Ovary (tissue), 9 donors: ENCODE results near the gene GRID1. TPM values are rescaled to one million over a fixed set of nuclear protein-coding genes. Genes with fewer than 3 reads are reported as not detected.

Experiments used
- DNase-seq, 5 donors: peaks; one replicate each; pipeline ENCODE4 v3.0.0-alpha.2; 2019 to 2020
- H3K27ac ChIP-seq, 2 donors: fragments of 200-600 bp; one replicate each; pipeline versions ENCODE4 v1.5.1 to v1.8.0; 2019 to 2022
- H3K27me3 ChIP-seq: fragments of 200-600 bp; one replicate; pipeline ENCODE4 v1.8.0; 2022
- H3K36me3 ChIP-seq: fragments of 200-600 bp; sonication (generic); one replicate; pipeline ENCODE4 v1.5.1; 2019
- H3K4me1 ChIP-seq: one replicate; pipeline ENCODE4 v1.8.1; 2013; ENCODE audit warnings: mild to moderate bottlenecking, moderate library complexity; ENCODE audit not compliant: insufficient read depth
- H3K4me3 ChIP-seq: fragments of 200-600 bp; sonication (generic); one replicate; pipeline ENCODE4 v1.5.1; 2017
- H3K9me3 ChIP-seq, 2 donors: fragments of 200-600 bp in 1 of 2; sonication (generic) in 1 of 2; one replicate each; pipeline versions ENCODE4 v1.5.1 to v1.8.1; 2013 to 2019; ENCODE audit warnings: mild to moderate bottlenecking in 1 of 2, moderate library complexity in 1 of 2
- EP300 ChIP-seq: sonication (generic); formaldehyde crosslinking; IDR thresholded peaks from one replicate; pipeline ENCODE4 v1.6.1; 2017; ENCODE audit warnings: antibody characterized with exemption
- POLR2A ChIP-seq: fragments of 450-650 bp; IDR thresholded peaks from one replicate; pipeline ENCODE4 v1.6.1; 2017; ENCODE audit warnings: antibody characterized with exemption, mild to moderate bottlenecking, moderate library complexity
- WGBS, 3 donors: extraction: QIAGEN DNeasy Blood & Tissue Kit in 1 of 3; methylation state at CpG; one replicate each; pipeline versions ENCODE4 v1.1.5 to v1.1.7; 2013 to 2017; 5-methylcytosine and 5-hydroxymethylcytosine counted together
- intact Hi-C, 4 donors: fragments of 100-400 bp; cut with DNase I; formaldehyde crosslinking; loops; one replicate each; pipeline versions ENCODE4 v1.11.0 to v1.15.1; 2022 to 2023
- polyA plus RNA-seq, 2 donors: library from polyadenylated mRNA; stranded (reverse); fragments of 200-250 nt in 1 of 2; fragments of 350-450 nt in 1 of 2; fragmentation: Illumina TruSeq in 1 of 2; extraction: RNeasy Lipid Tissue Mini Kit (QIAGEN cat#74804) in 1 of 2; gene quantifications; one replicate each; pipeline ENCODE4 v1.2.3, GENCODE V29; 2013 to 2014
- total RNA-seq, 7 donors: library from RNA; depleted of rRNA in 2 of 7; stranded (reverse); fragments of >200 nt in 2 of 7; fragmentation: NEBNext Ultra II Directional in 3 of 7; extraction: Animal tissue kit (Norgen Biotek cat#: 25700) in 3 of 7; gene quantifications; one replicate each; pipeline versions ENCODE4 v1.1.0 to v1.2.4, GENCODE V29; 2016 to 2023
- TF ChIP-seq, protein P1 (sequence below), 3 donors: fragments of 450-650 bp in 2 of 3; fragments of 200-600 bp in 1 of 3; IDR thresholded peaks; one replicate each; pipeline versions ENCODE4 v1.5.1 to v1.8.0; 2016 to 2022; ENCODE audit warnings: antibody characterized with exemption in 3 of 3, mild to moderate bottlenecking in 1 of 3
- donor health status: DM: no; HTN: no; CAD: no; lungs with moderate emphysema.
- donor health status: DM: no; HTN: no; CAD: no.
- donor health status: Bipolar disorder and iron deficiency.
- donor health status: DM: yes; HTN: yes; CAD: no.
- donor health status: DM: no; HTN: no; CAD: no.
- donor health status: DM: yes; HTN: yes; CAD: no.

GRID1 gene
- total and polyA plus RNA-seq, 9 donors: 0.57 to 6.2 (median 1.8) TPM

DNA sequence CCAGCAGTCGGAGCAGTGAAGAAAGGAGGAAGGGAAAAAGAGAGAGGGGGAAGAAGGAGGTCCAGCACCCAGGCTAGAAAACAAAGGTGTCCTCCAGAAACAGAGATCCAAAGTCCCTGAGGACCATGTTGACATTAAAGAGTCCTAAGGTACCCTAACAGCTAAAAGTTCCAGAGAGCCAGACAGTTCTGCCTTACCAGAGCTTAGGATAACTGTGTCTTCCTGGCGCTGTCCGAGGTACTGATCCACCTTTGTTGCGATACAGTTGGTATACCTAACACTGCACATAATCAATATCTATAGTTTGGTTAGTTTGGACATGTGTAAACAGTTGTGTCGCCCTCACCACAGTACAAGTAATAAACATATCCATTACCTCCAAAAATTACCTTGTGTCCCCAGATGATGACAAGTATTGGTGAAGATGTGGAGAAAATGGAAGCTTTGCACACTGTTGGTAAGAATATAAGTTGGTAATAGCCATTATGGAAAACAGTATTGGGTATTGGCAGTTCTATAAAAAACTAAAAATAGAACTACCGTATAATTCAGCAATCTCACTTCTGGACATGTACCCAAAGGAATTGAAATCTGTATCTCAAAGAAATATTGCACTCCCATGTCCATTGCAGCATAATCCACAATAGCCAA lies 59.8 kb downstream of the GRID1 start:
- no peak for TF ChIP-seq EP300
- TF ChIP-seq POLR2A: no peak
- Histone ChIP-seq H3K27me3 (no peaks in the 10 kb centered on the region), H3K9me3 (no peaks in the 10 kb centered on the region), H3K4me1 (no peaks in the 10 kb centered on the region), H3K36me3 (no peaks in the 10 kb centered on the region), H3K27ac (no peak overlapping the region), H3K4me3 (no peak overlapping the region)
- WGBS, 3 donors: 26 to 29% (median 27%) methylated on average over 6 of the region's 6 CpGs
- intact Hi-C loops: no loop called here
- DNase-seq: no peak

GRCh38 chr10:86305521-86305920 lies 61.1 kb downstream of the GRID1 start:
- intact Hi-C loops: no loop called here
- TF ChIP-seq, protein P1, sequence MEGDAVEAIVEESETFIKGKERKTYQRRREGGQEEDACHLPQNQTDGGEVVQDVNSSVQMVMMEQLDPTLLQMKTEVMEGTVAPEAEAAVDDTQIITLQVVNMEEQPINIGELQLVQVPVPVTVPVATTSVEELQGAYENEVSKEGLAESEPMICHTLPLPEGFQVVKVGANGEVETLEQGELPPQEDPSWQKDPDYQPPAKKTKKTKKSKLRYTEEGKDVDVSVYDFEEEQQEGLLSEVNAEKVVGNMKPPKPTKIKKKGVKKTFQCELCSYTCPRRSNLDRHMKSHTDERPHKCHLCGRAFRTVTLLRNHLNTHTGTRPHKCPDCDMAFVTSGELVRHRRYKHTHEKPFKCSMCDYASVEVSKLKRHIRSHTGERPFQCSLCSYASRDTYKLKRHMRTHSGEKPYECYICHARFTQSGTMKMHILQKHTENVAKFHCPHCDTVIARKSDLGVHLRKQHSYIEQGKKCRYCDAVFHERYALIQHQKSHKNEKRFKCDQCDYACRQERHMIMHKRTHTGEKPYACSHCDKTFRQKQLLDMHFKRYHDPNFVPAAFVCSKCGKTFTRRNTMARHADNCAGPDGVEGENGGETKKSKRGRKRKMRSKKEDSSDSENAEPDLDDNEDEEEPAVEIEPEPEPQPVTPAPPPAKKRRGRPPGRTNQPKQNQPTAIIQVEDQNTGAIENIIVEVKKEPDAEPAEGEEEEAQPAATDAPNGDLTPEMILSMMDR (IDR thresholded peaks at IDR 0.05): no peak
- TF ChIP-seq EP300 (no peak), POLR2A (no peak)
- DNase-seq: no peak
- Histone ChIP-seq H3K27me3 (no peaks in the 10 kb centered on the region), H3K4me1 (no peaks in the 10 kb centered on the region), H3K4me3 (no peak overlapping the region), H3K27ac (no peak overlapping the region), H3K36me3 (no peaks in the 10 kb centered on the region), H3K9me3 (no peaks in the 10 kb centered on the region)
- WGBS, 3 donors: 46 to 65% (median 50%) methylated on average over 1 of the region's 1 CpG

- 75 to 82% (median 76%) methylated on average over 3 of the region's 3 CpGs for WGBS, 3 donors
- no peak for TF ChIP-seq EP300
- TF ChIP-seq, protein P1 (IDR thresholded peaks at IDR 0.05): no peak
- Histone ChIP-seq H3K36me3 (no peaks in the 10 kb centered on the region), H3K9me3 (no peaks in the 10 kb centered on the region), H3K4me3 (no peak overlapping the region), H3K27me3 (no peaks in the 10 kb centered on the region), H3K27ac (no peak overlapping the region), H3K4me1 (no peaks in the 10 kb centered on the region)
- DNase-seq: no peak
- intact Hi-C loops: no loop called here
Measured at GRCh38 chr10:86304436-86304835, 62.2 kb downstream of the GRID1 start.

DNA sequence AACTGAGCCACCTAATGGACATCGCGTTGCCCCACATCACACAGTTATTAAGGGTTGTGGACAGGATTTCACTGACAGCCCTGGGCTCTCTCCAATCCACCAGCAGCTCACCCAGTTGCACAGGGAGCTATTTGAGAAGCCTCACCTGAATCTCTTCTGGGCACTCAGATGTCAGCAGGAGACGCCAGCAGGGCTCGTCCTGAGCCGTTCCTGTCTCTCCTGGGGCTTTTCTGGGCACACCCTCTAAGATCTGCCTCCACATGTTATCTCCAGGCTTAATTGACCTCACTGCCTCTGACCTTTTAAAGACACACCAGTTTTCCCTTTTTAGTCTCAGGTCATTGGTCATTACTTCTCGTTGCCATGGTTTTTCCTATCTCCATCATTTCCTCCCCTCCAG lies 63.0 kb downstream of the GRID1 start:
- Histone ChIP-seq H3K27ac (no peak overlapping the region), H3K9me3 (no peaks in the 10 kb centered on the region), H3K4me3 (no peak overlapping the region), H3K27me3 (no peaks in the 10 kb centered on the region), H3K4me1 (no peaks in the 10 kb centered on the region), H3K36me3 (no peaks in the 10 kb centered on the region)
- 53 to 60% (median 53%) methylated on average over 6 of the region's 6 CpGs for whole genome bisulfite sequencing, 3 donors
- intact Hi-C loops: no loop called here
- TF ChIP-seq POLR2A: no peak
- TF ChIP-seq EP300: no peak
- TF ChIP-seq, protein P1 (IDR thresholded peaks at IDR 0.05): no peak
- no peak for DNase-seq

GRCh38 chr10:86301971-86302370 lies 64.6 kb downstream of the GRID1 start:
- H3K27ac ChIP-seq: no peak overlapping the region
- 75 to 87% (median 86%) methylated on average over 3 of the region's 3 CpGs for WGBS, 3 donors
- no peak overlapping the region for H3K4me3 ChIP-seq
- TF ChIP-seq, protein P1 (IDR thresholded peaks at IDR 0.05): no peak
- TF ChIP-seq POLR2A: no peak
- no peak for TF ChIP-seq EP300
- no peaks in the 10 kb centered on the region for H3K27me3 ChIP-seq
- intact Hi-C loops: no loop called here
- H3K4me1 ChIP-seq: no peaks in the 10 kb centered on the region
- H3K9me3 ChIP-seq: no peaks in the 10 kb centered on the region
- H3K36me3 ChIP-seq: no peaks in the 10 kb centered on the region
- DNase-seq: peak in 1 of 5 donors; percentile 3
